Smooth muscle cell of the brain vasculature (primary cell): Measurements from ENCODE around the gene NUP62.

ENCODE experiments used
- DNase-seq: peaks from one replicate; pipeline ENCODE4 v3.0.0-alpha.2; 2012; ENCODE audit warnings: low read depth, low spot score

Gene NUP62

DNA sequence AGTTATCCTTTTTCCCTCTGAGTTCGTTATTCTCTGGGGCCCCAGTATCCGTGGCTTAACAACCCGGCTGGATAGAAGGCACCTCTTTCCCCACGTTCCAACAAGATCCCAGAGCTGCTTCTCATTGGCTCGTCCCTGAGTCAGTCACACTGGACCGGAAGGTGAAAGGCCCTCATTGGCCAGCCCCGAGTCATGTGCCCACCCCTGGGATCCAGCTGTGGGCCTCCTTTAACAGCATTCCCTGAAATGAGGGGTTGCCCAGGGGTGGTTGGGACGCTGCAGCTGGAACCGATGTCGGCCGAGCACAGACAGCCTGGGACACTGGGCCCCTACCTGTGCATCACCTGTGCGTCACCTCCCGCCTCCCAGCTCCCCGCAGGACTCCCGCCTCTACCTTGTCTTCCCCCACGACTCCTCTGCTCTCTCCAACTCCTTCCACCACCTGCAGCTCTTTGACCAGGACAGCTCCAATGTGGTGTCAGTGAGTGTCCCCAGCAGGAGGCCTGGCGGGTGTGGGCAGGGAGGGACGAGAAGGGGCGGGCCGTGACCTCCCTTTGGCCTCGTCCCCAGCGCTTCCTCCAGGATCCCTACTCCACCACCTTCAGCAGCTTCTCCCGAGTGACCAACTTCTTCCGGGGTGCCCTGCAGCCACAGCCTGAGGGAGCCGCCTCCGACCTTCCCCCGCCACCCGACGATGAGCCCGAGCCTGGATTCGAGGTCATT is 47.5 kb downstream of the NUP62 start:
- DNase-seq: no peak

- DNase-seq: no peak
These were observed 48.1 kb downstream of the NUP62 start for GRCh38 chr19:49881186-49881585.

- DNase-seq: no peak
These were observed 49.0 kb downstream of the NUP62 start for GRCh38 chr19:49880162-49880869.

GRCh38 chr19:49879243-49879963 is 49.9 kb downstream of the NUP62 start:
- no peak for DNase-seq

- DNase-seq: no peak
These were observed 50.6 kb downstream of the NUP62 start for GRCh38 chr19:49878744-49879070.

- peak; percentile 93 for DNase-seq
These were observed 51.2 kb downstream of the NUP62 start for GRCh38 chr19:49877879-49878743.

- DNase-seq: peak; percentile 99
These were observed 52.1 kb downstream of the NUP62 start, which contains the start of the genes AKT1S1 and TBC1D17 for GRCh38 chr19:49877020-49877878. TSS of gene AKT1S1 (minus strand) at chr19:49877355. CDS start at chr19:49873295, 4,060 bp downstream. TSS of gene TBC1D17 (plus strand) at chr19:49877702. CDS start at chr19:49877724, 22 bp downstream.

- DNase-seq: peak; percentile 98
These were observed 52.8 kb downstream of the NUP62 start for GRCh38 chr19:49876422-49877019.

GRCh38 chr19:49875857-49876421 is 53.4 kb downstream of the NUP62 start:
- DNase-seq: no peak

DNA sequence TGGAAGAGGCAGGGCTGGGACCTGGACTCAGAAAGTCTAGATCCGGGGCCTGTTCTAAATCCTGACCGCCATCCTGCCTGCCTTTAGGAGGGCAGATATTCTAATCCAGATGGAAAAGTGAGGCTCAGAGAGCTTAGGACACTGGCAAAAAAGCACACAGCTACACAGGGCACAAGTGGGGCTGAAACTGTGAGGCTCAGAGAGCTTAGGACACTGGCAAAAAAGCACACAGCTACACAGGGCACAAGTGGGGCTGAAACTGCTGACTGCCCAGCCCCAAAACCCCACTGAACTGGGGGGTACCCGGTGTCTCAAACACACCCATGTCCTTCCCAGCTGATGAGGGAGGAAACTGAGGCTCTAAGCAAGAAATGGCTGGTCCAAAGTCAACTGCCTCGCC is 54.1 kb downstream of the NUP62 start:
- no peak for DNase-seq

- no peak for DNase-seq
These were observed 54.7 kb downstream of the NUP62 start for GRCh38 chr19:49874503-49875157.

GRCh38 chr19:49873834-49874233 is 55.5 kb downstream of the NUP62 start:
- DNase-seq: no peak

GRCh38 chr19:49873129-49873521 is 56.2 kb downstream of the NUP62 start:
- no peak for DNase-seq

GRCh38 chr19:49872245-49873128 is 56.8 kb downstream of the NUP62 start:
- no peak for DNase-seq

DNA sequence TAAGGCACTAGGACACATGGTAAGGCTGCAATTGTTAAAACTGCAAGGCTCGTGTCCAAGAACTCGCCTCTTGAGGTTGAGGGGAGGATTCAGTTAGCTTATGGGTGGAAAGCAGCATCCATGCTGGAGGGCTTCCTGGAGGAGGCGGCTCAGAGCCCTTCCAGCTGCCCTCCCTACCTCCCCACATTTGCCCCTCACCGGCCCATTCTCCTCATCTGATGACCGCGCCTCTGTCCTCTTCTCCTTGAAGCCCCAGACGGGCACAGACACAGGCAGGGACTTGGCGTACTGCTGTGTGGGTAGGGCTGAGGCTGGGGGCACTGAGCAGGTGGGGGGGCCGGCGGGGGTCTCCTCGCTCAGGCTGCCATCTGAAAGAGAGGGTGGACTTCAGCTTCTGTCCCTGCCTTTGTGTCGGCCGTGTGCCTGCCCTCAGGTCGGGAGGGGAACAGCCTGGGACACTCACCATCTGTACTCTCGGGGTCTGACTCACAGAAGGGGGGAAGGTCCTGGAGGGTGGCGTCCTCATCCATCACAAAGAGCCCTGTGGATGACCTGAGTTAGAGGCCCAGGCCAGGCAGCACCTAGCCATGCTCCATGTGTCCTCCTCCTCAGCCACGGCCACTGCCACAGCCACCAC is 57.8 kb downstream of the NUP62 start:
- DNase-seq: no peak

- DNase-seq: no peak
These were observed 58.9 kb downstream of the NUP62 start for GRCh38 chr19:49870309-49870901.
